Measurements from ENCODE around the gene SNX8.

- TF ChIP-seq EZH2 (IDR thresholded peaks at IDR 0.05; ENCODE audit: insufficient read depth, poor library complexity, severe bottlenecking) (no peak), EZH2phosphoT487 (IDR thresholded peaks at IDR 0.05; ENCODE audit: insufficient read depth, low read depth) (no peak)
Observed at GRCh38 chr7:2275101-2275500, 39.1 kb downstream of the SNX8 start.
